Heart left ventricle (tissue), 16 donors: ENCODE results near the gene SNUPN. TPM values are rescaled to one million over a fixed set of nuclear protein-coding genes. Genes with fewer than 3 reads are reported as not detected.
"Not testable (repeated sequence)": the region's sequence is repeated elsewhere in the genome, so short reads cannot be mapped to it uniquely, and the experiment has no call there.

ENCODE experiments used
- ATAC-seq, 4 donors: fragments of 200-7000 bp; cut with Tn5 transposase; one replicate each; pipeline ENCODE4 v1.9.1; 2020 to 2022; ENCODE audit warnings: moderate library complexity in 4 of 4, mild to moderate bottlenecking in 3 of 4, moderate number of reproducible peaks in 1 of 4
- DNase-seq, 5 donors: peaks; one replicate each; pipeline ENCODE4 v3.0.0-alpha.2; 2020
- H3K27ac ChIP-seq, 12 donors: fragments of 200-600 bp; sonication (generic) in 4 of 12; one replicate each; pipeline versions ENCODE4 v1.5.0 to v1.8.0; 2016 to 2022; ENCODE audit warnings: mild to moderate bottlenecking in 2 of 12
- H3K27me3 ChIP-seq, 9 donors: fragments of 200-600 bp; sonication (generic) in 2 of 9; one replicate each; pipeline versions ENCODE4 v1.5.1 to v1.8.0; 2016 to 2022; ENCODE audit warnings: mild to moderate bottlenecking in 3 of 9
- H3K36me3 ChIP-seq, 9 donors: fragments of 200-600 bp; sonication (generic) in 2 of 9; one replicate each; pipeline versions ENCODE4 v1.5.0 to v1.8.0; 2018 to 2022; ENCODE audit warnings: mild to moderate bottlenecking in 2 of 9
- H3K4me1 ChIP-seq, 12 donors: fragments of 200-600 bp; sonication (generic) in 4 of 12; one replicate each; pipeline versions ENCODE4 v1.5.0 to v1.8.0; 2016 to 2022; ENCODE audit warnings: mild to moderate bottlenecking in 3 of 12
- H3K4me3 ChIP-seq, 12 donors: fragments of 200-600 bp; sonication (generic) in 4 of 12; one replicate each; pipeline versions ENCODE4 v1.5.0 to v1.8.0; 2017 to 2022; ENCODE audit warnings: mild to moderate bottlenecking in 9 of 12, moderate library complexity in 4 of 12
- H3K9me3 ChIP-seq, 12 donors: fragments of 200-600 bp; sonication (generic) in 4 of 12; one replicate each; pipeline versions ENCODE4 v1.5.0 to v1.8.0; 2016 to 2022; ENCODE audit warnings: mild to moderate bottlenecking in 1 of 12
- POLR2A ChIP-seq, 2 donors: fragments of 450-650 bp; IDR thresholded peaks; one replicate each; pipeline ENCODE4 v1.6.1; 2017; ENCODE audit warnings: antibody characterized with exemption in 2 of 2, mild to moderate bottlenecking in 2 of 2, moderate library complexity in 2 of 2
- WGBS, 4 donors: extraction: QIAGEN DNeasy Blood & Tissue Kit in 2 of 4; methylation state at CpG; one replicate each; pipeline versions ENCODE4 v1.1.5 to v1.1.7; 2013 to 2018; 5-methylcytosine and 5-hydroxymethylcytosine counted together
- intact Hi-C, 10 donors: fragments of 100-400 bp; cut with DNase I; formaldehyde crosslinking; loops; one replicate each; pipeline versions ENCODE4 v1.11.1 to v1.14.2; 2022
- polyA plus RNA-seq, 2 donors: library from polyadenylated mRNA; stranded (reverse); fragments of 200-250 nt; gene quantifications; one replicate each; pipeline ENCODE4 v1.2.3, GENCODE V29; 2013
- total RNA-seq, 9 donors: library from RNA; depleted of rRNA in 2 of 9; stranded (reverse); fragments of >200 nt in 2 of 9; fragmentation: NEBNext Ultra II Directional in 3 of 9; extraction: Animal tissue kit (Norgen Biotek cat#: 25700) in 3 of 9; gene quantifications; one replicate each; pipeline versions ENCODE4 v1.1.0 to v1.2.4, GENCODE V29; 2016 to 2023
- TF ChIP-seq, protein P1 (sequence below), 12 donors: fragments of 200-600 bp; sonication (generic) in 4 of 12; IDR thresholded peaks; one replicate each; pipeline versions ENCODE4 v1.5.0 to v1.8.0; 2018 to 2022; ENCODE audit warnings: antibody characterized with exemption in 12 of 12, mild to moderate bottlenecking in 5 of 12
- donor health status: ischemic (EF 13 %, LVEDD 7.1; RV severe dilation, severe dysfunction).
- donor health status: healthy with polysubstance abuse.
- donor health status: DM: no; HTN: yes; CAD: no.
- donor health status: DM: no; HTN: no; CAD: no.
- donor health status: ischemic (EF 25% LVEDD 6.9; RV normal size, moderate dysfunction).
- donor health status: ischemic (EF 25% LVEDD 5.7; RV mildly dilated, moderate dysfunction).
- donor health status: healthy.
- donor health status: DM: yes; HTN: yes; CAD: no.
- donor health status: ischemic (EF 35%, LVEDD 5.7; RV mildly dilated, moderate dysfunction).
- donor health status: nonischemic (EF 11% LVEDD 7.7; RV severe dilation, severe dysfunction).
- donor health status: DM: yes; HTN: yes; CAD: no.
- donor health status: PGD.
- donor health status: ischemic (EF 29% LVEDD 5.4; RV normal size, mild dysfunction).
- donor health status: nonischemic (EF 23%, LVEDD 6.1; RV moderate dilation, normal function).

Gene SNUPN
- total and polyA plus RNA-seq, 11 donors: 13.2 to 21.6 (median 14.5) TPM

DNA sequence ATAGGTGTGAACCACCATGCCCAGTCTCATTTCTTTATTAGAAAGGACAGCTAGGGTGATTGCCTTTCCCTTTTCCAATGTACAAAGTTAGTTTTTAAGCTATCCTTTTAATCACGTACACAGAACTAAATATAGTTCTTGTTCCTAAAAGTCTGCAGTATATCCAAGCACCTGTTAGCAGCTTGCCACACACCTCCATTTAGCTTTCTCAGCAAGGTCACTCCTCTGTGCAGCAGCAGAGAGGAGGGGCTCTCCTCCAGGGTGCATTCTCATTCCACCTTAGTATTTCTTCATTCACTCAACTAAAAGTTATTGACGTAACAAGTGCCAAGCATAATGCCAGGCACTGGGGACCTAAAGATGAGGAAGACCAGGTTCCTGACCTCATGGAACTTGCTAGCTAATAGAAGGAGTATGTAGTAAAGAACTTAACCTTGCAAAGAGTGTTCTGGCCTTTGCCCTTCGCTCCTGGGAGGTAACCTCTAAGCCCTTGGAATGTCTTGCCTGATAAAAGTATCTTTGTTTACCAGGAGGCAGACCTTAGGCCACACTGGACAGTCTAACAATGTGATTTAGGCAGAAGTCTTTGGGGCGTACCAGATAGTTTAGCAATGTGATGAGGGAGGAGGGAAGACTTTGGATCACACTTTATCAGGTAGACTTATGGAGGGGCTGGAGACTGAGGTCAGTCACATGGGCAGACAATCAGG lies 33.7 kb downstream of the SNUPN start:
- TF ChIP-seq, protein P1, sequence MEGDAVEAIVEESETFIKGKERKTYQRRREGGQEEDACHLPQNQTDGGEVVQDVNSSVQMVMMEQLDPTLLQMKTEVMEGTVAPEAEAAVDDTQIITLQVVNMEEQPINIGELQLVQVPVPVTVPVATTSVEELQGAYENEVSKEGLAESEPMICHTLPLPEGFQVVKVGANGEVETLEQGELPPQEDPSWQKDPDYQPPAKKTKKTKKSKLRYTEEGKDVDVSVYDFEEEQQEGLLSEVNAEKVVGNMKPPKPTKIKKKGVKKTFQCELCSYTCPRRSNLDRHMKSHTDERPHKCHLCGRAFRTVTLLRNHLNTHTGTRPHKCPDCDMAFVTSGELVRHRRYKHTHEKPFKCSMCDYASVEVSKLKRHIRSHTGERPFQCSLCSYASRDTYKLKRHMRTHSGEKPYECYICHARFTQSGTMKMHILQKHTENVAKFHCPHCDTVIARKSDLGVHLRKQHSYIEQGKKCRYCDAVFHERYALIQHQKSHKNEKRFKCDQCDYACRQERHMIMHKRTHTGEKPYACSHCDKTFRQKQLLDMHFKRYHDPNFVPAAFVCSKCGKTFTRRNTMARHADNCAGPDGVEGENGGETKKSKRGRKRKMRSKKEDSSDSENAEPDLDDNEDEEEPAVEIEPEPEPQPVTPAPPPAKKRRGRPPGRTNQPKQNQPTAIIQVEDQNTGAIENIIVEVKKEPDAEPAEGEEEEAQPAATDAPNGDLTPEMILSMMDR (IDR thresholded peaks at IDR 0.05): no peak
- no peak for TF ChIP-seq POLR2A (IDR thresholded peaks at IDR 0.05)
- H3K4me1 ChIP-seq: peaks cover 0 to 6% (median under 1%) of the 10 kb centered on the region in 12 donors
- H3K36me3 ChIP-seq: peaks cover 0 to 66% (median 30%) of the 10 kb centered on the region in 9 donors
- ATAC-seq: no peak
- intact Hi-C loops: loop anchor here in 1 of 10 donors (10.0 kb wide), 1 partner anchor 197 kb away; no protein-coding TSS in a partner anchor
- H3K9me3 ChIP-seq: no peaks in the 10 kb centered on the region
- 74 to 82% (median 77%) methylated on average over 4 of the region's 4 CpGs for WGBS, 4 donors
- H3K27me3 ChIP-seq: no peaks in the 10 kb centered on the region
- no peak for DNase-seq
- H3K27ac ChIP-seq: no peak overlapping the region
- H3K4me3 ChIP-seq: no peak overlapping the region

DNA sequence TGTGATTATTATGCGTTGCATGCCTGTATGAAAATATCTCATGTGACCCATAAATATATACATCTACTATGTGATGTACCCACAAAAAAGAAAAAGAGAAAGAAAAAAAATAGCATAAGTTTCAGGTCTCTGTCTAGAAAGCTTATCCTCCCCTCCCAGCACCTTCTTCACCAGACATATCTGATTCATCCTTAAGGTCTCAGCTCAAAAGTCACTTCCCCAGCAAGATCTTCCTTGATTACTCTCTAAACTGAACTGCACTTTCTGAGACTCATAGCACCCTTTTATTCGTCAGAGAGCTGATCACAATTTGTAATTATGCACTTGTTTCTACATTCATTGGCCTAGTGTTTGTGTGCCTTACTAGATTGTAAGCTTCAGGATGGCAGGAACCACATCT lies 35.3 kb downstream of the SNUPN start:
- H3K4me3 ChIP-seq: no peak overlapping the region
- intact Hi-C loops: loop anchor here in 1 of 10 donors (10.0 kb wide), 1 partner anchor 195 kb away; no protein-coding TSS in a partner anchor
- TF ChIP-seq POLR2A (IDR thresholded peaks at IDR 0.05): no peak
- TF ChIP-seq, protein P1 (IDR thresholded peaks at IDR 0.05): no peak
- no peaks in the 10 kb centered on the region for H3K9me3 ChIP-seq
- H3K27me3 ChIP-seq: no peaks in the 10 kb centered on the region
- H3K27ac ChIP-seq: no peak overlapping the region
- DNase-seq (no peak), ATAC-seq (no peak)
- WGBS, 4 donors: 87 to 99% (median 93%) methylated on average over 2 of the region's 2 CpGs
- H3K4me1 ChIP-seq: no peaks in the 10 kb centered on the region
- H3K36me3 ChIP-seq: peaks cover 0 to 51% (median 14%) of the 10 kb centered on the region in 9 donors

DNA sequence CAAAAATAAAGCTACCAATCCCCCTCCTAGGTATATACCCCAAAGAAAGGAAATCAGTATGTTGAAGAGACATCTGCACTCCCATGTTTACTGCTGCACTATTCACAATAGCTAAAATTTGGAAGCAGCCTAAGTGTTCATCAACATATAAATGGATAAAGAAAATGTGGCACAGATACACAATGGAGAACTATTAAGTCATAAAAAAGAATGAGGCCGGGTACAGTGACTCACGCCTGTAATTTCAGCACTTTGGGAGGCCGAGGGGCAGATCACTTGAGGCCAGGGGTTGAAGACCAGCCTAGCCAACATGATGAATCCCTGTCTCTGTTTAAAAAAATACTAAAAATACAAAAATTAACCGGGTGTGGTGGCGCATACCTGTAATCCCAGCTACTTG lies 36.5 kb downstream of the SNUPN start:
- H3K27me3 ChIP-seq: no peaks in the 10 kb centered on the region
- H3K4me3 ChIP-seq: no peak overlapping the region
- intact Hi-C loops: no loop called here
- DNase-seq: no peak
- H3K36me3 ChIP-seq: peaks cover 0 to 40% (median 10%) of the 10 kb centered on the region in 9 donors
- ATAC-seq: no peak
- H3K4me1 ChIP-seq: peaks cover 0 to 4% (median 0%) of the 10 kb centered on the region in 12 donors
- H3K9me3 ChIP-seq: no peaks in the 10 kb centered on the region
- no peak overlapping the region for H3K27ac ChIP-seq
- TF ChIP-seq, protein P1 (IDR thresholded peaks at IDR 0.05): no peak
- no peak for TF ChIP-seq POLR2A (IDR thresholded peaks at IDR 0.05)
- 96 to 97% (median 97%) methylated on average over 5 of the region's 5 CpGs for WGBS, 4 donors

DNA sequence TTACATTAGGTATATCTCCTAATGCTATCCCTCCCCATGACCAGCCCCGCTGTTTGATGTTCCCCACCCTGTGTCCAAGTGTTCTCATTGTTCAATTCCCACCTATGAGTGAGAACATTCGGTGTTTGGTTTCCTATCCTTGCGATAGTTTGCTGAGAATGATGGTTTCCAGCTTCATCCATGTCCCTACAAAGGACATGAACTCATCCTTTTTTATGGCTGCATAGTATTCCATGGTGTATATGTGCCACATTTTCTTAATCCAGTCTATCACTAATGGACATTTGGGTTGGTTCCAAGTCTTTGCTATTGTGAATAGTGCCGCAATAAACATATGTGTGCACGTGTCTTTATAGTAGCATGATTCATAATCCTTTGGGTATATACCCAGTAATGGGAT lies 39.1 kb downstream of the SNUPN start:
- intact Hi-C loops, H3K4me3 ChIP-seq, H3K4me1 ChIP-seq, ATAC-seq, H3K27ac ChIP-seq, H3K9me3 ChIP-seq, H3K27me3 ChIP-seq, DNase-seq: not testable (repeated sequence)
- WGBS, 4 donors: 93 to 99% (median 99%) methylated on average over 5 of the region's 5 CpGs
- H3K36me3 ChIP-seq: peaks cover 0 to 28% (median 7%) of the 10 kb centered on the region in 9 donors
